Neural cell (in vitro differentiated cells): ENCODE results near the gene LEPR. TPM values are rescaled to one million over a fixed set of nuclear protein-coding genes. Genes with fewer than 3 reads are reported as not detected.

ENCODE experiments used
- H2AFZ ChIP-seq: fragments of 200-600, 300-800 bp; sonication (generic), shearing (Covaris generic); 2 replicates; pipeline ENCODE4 v1.6.0; 2014; ENCODE audit warnings: low read depth, mild to moderate bottlenecking, antibody characterized with exemption, low read length, moderate library complexity
- H3F3A ChIP-seq: fragments of 200-600 bp; shearing (Covaris generic); 2 replicates; pipeline ENCODE4 v1.6.1; 2016; ENCODE audit warnings: mild to moderate bottlenecking, moderate library complexity, mixed read lengths, antibody characterized with exemption, low read length; ENCODE audit not compliant: insufficient read depth, poor library complexity, severe bottlenecking
- H3K27ac ChIP-seq: fragments of 200-600, 300-800 bp; sonication (generic), shearing (Covaris generic); 2 replicates; pipeline ENCODE4 v1.5.1; 2014; ENCODE audit warnings: mild to moderate bottlenecking, low read length, moderate library complexity
- H3K27me3 ChIP-seq: fragments of 300-800, 200-600 bp; sonication (generic), shearing (Covaris generic); 2 replicates; pipeline ENCODE4 v1.6.0; 2014; ENCODE audit warnings: mild to moderate bottlenecking, low read depth, low read length, moderate library complexity; ENCODE audit not compliant: insufficient read depth
- H3K36me3 ChIP-seq: fragments of 300-800, 200-600 bp; sonication (generic), shearing (Covaris generic); 2 replicates; pipeline ENCODE4 v1.5.1; 2014; ENCODE audit warnings: mild to moderate bottlenecking, antibody characterized with exemption, low read length, moderate library complexity; ENCODE audit not compliant: insufficient read depth
- H3K4me2 ChIP-seq: fragments of 300-800, 200-600 bp; sonication (generic), shearing (Covaris generic); 2 replicates; pipeline ENCODE4 v1.6.0; 2014; ENCODE audit warnings: mild to moderate bottlenecking, low read length
- H3K4me3 ChIP-seq: fragments of 300-800, 200-600 bp; sonication (generic), shearing (Covaris generic); 2 replicates; pipeline ENCODE4 v1.5.1; 2014; ENCODE audit warnings: mild to moderate bottlenecking, low read length, moderate library complexity
- H3K79me2 ChIP-seq: fragments of 200-600 bp; shearing (Covaris generic); replicated peaks from 2 replicates; pipeline ENCODE4 v1.6.0; 2014; ENCODE audit warnings: mild to moderate bottlenecking, low read length, moderate library complexity; ENCODE audit not compliant: insufficient read depth
- H3K9ac ChIP-seq: fragments of 300-800, 200-600 bp; sonication (generic), shearing (Covaris generic); 2 replicates; pipeline ENCODE4 v1.6.1; 2016; ENCODE audit warnings: mild to moderate bottlenecking, low read length, mixed read lengths
- H3K9me2 ChIP-seq: fragments of 200-600 bp; shearing (Covaris generic); 2 replicates; pipeline ENCODE4 v1.6.1; 2016; ENCODE audit warnings: mild to moderate bottlenecking, low read length, mixed read lengths; ENCODE audit not compliant: insufficient read depth
- H3K9me3 ChIP-seq: fragments of 200-600, 300-800 bp; sonication (generic), shearing (Covaris generic); 2 replicates; pipeline ENCODE4 v1.6.1; 2016; ENCODE audit warnings: mild to moderate bottlenecking, mixed run types, low read length, moderate library complexity, mixed read lengths
- H4K20me1 ChIP-seq: fragments of 200-600 bp; shearing (Covaris generic); 2 replicates; pipeline ENCODE4 v1.6.1; 2016; ENCODE audit warnings: mild to moderate bottlenecking, mixed run types; ENCODE audit not compliant: insufficient read depth
- CTCF ChIP-seq: fragments of 450-650 bp; IDR thresholded peaks from 2 replicates; pipeline ENCODE4 v1.5.1; 2014; ENCODE audit warnings: antibody characterized with exemption, mild to moderate bottlenecking, moderate library complexity; ENCODE audit not compliant: poor library complexity, severe bottlenecking
- EP300 ChIP-seq: fragments of 450-650 bp; conservative IDR thresholded peaks from 2 replicates; pipeline ENCODE4 v1.6.1; 2014; ENCODE audit warnings: antibody characterized with exemption, mild to moderate bottlenecking, moderate library complexity; ENCODE audit not compliant: poor library complexity, severe bottlenecking
- EZH2 ChIP-seq: fragments of 200-600, 300-800 bp; shearing (Covaris generic), sonication (generic); IDR thresholded peaks from 2 replicates; pipeline ENCODE4 v1.6.1; 2014; ENCODE audit warnings: antibody characterized with exemption, low read length, borderline replicate concordance, mild to moderate bottlenecking; ENCODE audit not compliant: insufficient read depth, poor library complexity, severe bottlenecking
- MXI1 ChIP-seq: fragments of 450-650 bp; conservative IDR thresholded peaks from 2 replicates; pipeline ENCODE4 v1.6.1; 2014; ENCODE audit warnings: antibody characterized with exemption, mild to moderate bottlenecking; ENCODE audit not compliant: poor library complexity, severe bottlenecking
- POLR2AphosphoS5 ChIP-seq: IDR thresholded peaks from 2 replicates; pipeline ENCODE4 v1.6.1; 2012
- RAD21 ChIP-seq: fragments of 450-650 bp; conservative IDR thresholded peaks from 2 replicates; pipeline ENCODE4 v1.6.1; 2014; ENCODE audit warnings: antibody characterized with exemption, mild to moderate bottlenecking, moderate library complexity
- REST ChIP-seq: IDR thresholded peaks from 2 replicates; pipeline ENCODE4 v1.6.1; 2012; ENCODE audit warnings: borderline replicate concordance
- SMC3 ChIP-seq: fragments of 450-650 bp; conservative IDR thresholded peaks from 2 replicates; pipeline ENCODE4 v1.6.1; 2014; ENCODE audit warnings: antibody characterized with exemption, mild to moderate bottlenecking, moderate library complexity; ENCODE audit not compliant: poor library complexity
- TAF1 ChIP-seq: IDR thresholded peaks from 2 replicates; pipeline ENCODE4 v1.6.1; 2012; ENCODE audit warnings: low read depth
- polyA plus RNA-seq: library from polyadenylated mRNA; depleted of rRNA; stranded (reverse); fragments of >200 nt; gene quantifications from 2 replicates; pipeline ENCODE4 v1.2.3, GENCODE V29; 2014

The LEPR gene
- polyA plus RNA-seq, 1 donor from 2014 or later, result 4.0 TPM

GRCh38 chr1:65416767-65417166 is 3.7 kb upstream of the LEPR start:
- Histone ChIP-seq H3K79me2 (no peaks in the 10 kb centered on the region), H3K27me3 (no peaks in the 10 kb centered on the region), H3K4me2 (no peak overlapping the region), H3K27ac (no peak overlapping the region), H3K4me3 (no peak overlapping the region), H3K9ac (no peak overlapping the region), H3K36me3 (no peaks in the 10 kb centered on the region), H3F3A (no peaks in the 10 kb centered on the region), H3K9me3 (no peaks in the 10 kb centered on the region), H4K20me1 (no peaks in the 10 kb centered on the region), H2AFZ (no peak overlapping the region), H3K9me2 (no peaks in the 10 kb centered on the region)
- no peak for TF ChIP-seq MXI1
- TF ChIP-seq CTCF, result no peak
- TF ChIP-seq TAF1, result no peak
- TF ChIP-seq POLR2AphosphoS5, result no peak
- TF ChIP-seq REST, result no peak
- no peak for TF ChIP-seq RAD21
- no peak for TF ChIP-seq SMC3
- TF ChIP-seq EP300, result no peak
- TF ChIP-seq EZH2, result no peak

GRCh38 chr1:65417729-65418128 is 2.7 kb upstream of the LEPR start:
- Histone ChIP-seq H3K9ac (no peak overlapping the region), H3K36me3 (no peaks in the 10 kb centered on the region), H4K20me1 (no peaks in the 10 kb centered on the region), H2AFZ (no peak overlapping the region), H3F3A (peaks cover 6% of the 10 kb centered on the region), H3K27me3 (no peaks in the 10 kb centered on the region), H3K4me2 (no peak overlapping the region), H3K9me3 (no peaks in the 10 kb centered on the region), H3K9me2 (no peaks in the 10 kb centered on the region), H3K4me3 (no peak overlapping the region), H3K27ac (no peak overlapping the region), H3K79me2 (no peaks in the 10 kb centered on the region)
- no peak for TF ChIP-seq RAD21
- no peak for TF ChIP-seq POLR2AphosphoS5
- TF ChIP-seq CTCF, result no peak
- no peak for TF ChIP-seq EP300
- TF ChIP-seq REST, result no peak
- TF ChIP-seq TAF1, result no peak
- no peak for TF ChIP-seq SMC3
- TF ChIP-seq MXI1, result no peak
- no peak for TF ChIP-seq EZH2
